NAMALWA (cell line): Measurements from ENCODE around the gene CECR2.

Source experiments
- DNase-seq: peaks from one replicate; pipeline ENCODE4 v3.0.0-alpha.2; 2015; ENCODE audit warnings: low spot score

Gene CECR2

DNA sequence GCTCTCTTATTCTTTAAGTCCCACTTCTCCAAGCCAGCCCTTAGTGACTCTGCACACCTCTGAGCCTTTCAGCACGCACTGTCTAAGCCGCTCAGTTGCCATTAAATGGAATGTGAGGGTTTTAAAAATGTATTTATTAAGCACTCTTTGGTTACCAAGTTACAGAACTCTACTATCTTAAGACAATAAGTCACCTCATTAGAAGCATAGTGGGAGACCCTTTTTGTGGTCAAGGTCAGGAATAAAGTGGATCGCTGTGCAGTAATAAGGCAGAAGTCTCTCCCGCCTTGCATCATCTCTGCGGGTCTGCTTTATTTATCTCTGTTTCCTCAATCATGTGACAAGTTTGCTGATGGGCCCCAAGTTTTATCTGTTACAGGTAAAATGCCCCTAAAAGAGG is 205.9 kb downstream of the CECR2 start:
- no peak for DNase-seq

DNA sequence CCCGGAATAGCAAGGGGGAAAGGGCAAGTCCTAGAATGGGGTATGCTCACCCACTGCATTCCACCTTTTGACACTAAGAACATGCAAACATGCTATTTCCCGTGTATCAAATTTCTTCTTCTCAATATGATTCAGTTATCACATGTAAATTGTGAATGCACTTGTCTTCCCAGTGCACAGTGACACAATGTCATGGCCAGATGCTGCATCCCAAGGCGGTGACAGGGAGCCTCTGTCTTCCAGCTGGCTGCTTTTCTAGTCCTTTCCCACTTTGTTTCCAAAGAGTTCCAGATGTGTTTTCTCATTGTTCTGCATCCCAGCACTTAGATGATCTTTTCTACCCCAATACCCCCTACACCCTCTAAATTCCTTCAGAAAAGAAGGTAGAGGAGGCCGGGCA is 206.4 kb downstream of the CECR2 start:
- no peak for DNase-seq

DNA sequence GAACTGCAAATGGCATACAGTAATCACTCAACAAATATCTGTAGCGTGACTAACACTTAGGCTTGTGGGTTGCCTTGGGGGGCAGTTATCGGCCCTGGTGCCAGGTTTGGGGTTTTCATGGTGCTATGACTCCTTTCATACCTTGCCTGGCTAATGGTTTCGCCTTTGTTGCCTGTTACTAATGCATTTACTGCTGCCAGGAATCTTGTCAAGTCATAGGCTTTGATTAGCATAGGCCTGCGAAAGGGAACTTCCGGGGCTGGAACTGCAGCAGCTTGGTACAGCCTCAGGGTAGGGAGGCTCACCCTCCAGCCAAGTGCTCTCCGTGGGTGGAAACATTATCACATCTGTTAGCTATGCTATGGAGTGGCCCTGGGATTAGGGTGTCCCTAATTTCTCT is 207.2 kb downstream of the CECR2 start:
- no peak for DNase-seq

DNA sequence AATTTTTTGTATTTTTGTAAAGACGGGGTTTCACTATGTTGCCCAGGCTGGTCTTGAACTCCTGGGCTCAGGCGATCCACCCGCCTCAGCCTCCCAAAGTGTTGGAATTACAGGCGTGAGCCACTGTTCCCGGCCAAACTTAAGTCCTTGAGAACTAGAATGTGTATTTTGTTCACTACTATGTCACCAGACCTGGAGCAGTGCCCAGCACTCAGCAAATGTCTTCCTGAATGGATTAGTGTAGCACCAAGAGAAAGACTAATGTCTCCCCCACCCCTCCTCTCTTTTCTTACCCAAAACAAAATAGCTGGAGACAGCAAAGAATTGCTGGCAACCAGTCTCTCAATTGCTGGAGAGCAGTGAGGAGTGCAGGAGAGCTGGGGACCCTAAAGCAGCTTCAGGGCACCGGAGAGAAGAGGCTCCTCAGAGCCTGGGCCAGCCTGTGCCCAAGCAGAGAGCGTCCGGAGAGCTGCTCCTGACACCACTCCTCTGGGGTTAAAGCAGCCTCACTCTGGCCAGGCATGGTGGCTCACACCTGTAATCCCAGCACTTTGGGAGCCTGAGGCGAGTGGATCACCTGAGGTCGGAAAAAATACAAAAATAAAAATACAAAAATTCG is 209.0 kb downstream of the CECR2 start:
- DNase-seq, result no peak

DNA sequence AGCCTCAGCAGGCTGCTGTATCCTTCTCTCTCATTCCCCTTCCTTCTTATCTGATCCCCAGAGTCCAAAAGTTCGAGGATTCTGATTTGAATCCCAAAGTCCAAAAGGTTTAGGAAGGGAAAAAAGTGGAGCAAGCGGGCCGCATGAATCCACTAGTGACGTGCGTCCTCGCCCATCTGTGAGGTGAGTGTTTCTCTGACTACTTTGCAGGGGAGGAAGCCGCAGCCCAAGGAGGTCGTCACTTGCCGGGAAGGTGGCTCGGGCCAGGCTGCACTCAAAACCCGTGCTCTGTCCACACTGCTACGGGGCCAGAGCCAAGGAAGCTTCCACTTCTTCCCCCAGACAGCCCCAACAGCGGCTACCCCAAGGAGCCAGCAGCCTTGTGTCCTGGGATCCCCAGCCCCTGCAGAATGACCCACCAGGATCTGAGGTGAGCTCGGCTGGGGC is 210.3 kb downstream of the CECR2 start:
- no peak for DNase-seq

DNA sequence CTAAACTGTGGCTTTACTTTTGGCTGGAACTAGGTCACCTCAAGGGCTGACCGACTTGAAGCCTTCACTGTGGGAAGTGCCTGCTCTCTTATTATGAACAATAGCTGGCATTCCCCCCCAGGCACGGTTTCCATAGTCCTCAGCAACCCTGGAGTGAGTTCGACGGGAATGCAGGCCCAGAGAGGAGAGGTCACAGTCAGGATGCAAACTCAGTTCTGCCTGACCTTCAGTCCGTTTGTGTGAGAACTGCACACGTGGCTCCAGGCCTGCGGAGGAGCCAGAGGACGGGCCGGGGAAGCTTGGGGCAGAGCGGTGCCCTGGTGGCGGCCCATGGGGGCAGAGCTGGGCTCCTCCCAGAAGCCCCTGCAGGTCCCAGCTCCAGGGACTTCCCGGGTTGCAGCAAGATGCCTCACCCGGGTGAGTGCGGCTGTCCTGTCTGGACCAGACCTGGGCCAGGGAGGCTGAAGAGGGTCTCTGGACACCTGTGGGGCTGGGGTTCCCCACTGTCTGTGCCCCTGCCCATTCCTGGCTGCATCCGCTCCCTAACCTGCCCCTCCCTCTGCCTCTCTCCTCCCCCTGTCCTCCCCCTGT is 211.3 kb downstream of the CECR2 start:
- DNase-seq, result no peak

DNA sequence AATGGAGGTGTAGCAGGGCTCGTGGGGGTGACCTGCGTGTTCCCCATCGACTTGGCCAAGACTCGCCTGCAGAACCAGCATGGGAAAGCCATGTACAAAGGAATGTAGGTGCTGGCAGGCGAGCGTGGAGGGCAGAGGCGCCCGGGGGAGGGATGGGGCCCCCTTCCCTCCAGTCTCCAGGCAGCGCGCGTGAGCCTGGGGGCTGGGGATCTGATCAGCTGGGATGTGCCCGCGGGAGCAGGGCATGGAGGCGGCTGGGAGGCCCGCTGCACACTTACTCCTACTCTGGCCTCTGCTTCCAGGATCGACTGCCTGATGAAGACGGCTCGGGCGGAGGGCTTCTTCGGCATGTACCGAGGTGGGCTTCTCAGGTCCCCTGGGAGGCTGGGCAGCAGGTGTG is 211.8 kb downstream of the CECR2 start:
- DNase-seq, result no peak

DNA sequence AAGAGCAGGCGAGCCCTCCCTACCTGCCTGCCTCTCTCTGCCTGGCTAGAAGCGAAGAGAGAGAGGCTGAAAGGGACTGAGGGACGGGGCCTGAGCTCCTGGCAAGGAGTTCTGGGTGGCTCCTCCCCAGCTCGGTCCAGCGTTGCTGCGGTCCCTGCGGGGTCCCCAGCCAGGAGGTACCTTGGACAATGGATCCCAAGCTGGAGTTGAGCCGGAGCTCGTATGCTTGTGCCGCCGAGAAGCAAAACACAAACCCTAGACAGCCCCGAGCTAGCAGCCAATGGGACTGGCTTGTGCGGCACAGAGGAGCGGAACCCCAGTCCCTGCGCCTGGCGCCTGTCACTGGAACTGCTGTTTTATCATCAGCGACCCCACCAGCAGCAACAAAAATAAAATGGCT is 212.4 kb downstream of the CECR2 start:
- DNase-seq, result no peak

DNA sequence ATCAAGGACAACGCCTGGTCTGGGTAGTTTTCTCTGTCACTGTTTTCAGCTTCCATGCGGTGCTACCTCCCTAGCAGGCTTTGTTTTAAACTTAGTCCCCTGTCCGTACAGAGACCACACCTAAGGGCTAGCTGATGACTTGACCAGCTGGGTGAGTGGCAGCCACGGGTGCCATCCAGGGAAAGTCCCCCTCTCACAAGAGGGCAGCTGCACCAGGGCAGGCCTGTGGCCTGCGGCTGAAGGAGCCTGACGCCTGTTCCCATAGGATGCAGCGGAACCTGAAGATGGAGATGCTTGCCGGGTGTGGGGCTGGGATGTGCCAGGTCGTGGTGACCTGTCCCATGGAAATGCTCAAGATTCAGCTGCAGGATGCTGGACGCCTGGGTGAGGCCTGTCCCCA is 213.9 kb downstream of the CECR2 start:
- DNase-seq, result no peak

DNA sequence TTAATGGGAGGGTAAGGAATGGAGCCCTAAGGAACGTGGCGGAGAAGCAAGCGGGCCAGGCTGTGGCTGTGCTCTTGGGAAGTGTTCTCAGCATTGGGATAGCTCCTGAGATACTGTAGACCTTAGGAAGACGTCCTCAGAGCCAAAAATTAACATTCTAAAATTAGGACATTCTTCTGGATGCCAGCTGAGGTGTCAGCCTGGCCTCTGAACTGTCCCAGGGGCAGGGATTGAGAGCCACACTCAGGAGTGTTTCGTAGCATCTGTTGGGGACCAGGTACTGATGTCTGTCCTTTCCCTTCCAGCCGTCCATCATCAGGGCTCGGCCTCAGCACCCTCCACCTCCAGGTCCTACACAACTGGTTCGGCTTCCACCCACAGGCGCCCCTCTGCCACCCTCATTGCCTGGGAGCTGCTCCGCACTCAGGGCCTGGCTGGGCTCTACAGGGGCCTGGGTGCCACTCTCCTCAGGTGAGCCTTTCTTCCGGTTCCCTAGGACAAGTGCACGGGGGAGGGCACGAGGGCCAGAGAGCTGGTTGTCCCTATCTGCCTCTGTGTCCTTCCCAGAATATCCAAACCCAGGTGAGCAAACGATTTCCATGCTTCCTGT is 217.7 kb downstream of the CECR2 start:
- no peak for DNase-seq

DNA sequence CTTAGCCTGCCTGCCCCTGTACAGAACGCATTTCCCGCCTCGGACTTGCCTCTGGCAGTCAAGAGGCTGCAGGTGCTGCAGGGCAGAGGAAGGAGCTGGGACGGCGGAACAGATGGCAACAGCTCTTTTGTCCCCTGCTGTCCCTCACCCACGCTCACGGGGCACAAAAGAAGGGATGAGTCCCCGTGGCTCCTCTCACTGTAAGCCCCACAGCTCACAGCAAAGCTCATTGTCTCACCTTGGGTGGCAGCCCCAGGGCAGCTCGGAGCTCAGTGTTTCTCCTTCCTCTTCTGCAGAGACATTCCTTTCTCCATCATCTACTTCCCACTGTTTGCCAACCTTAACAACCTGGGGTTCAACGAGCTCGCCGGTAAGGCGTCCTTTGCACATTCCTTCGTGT is 218.4 kb downstream of the CECR2 start:
- DNase-seq, result no peak

DNA sequence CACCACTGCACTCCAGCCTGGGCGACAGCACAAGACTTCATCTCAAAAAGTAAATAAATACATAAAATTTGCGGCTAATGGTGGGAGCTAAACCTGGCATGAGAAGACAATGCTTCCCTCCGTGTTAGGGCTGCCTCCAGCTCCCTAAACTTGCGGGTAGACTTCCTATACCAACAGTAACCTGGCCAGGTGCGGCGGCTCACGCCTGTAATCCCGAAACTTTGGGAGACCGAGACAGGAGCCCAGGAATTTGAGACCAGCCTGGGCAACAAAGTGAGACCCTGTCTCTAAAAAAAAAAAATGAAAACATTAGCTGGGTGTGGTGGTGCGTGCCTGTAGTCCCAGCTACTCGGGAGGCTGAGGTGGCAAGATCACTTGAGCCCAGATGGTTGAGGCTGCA is 219.3 kb downstream of the CECR2 start:
- no peak for DNase-seq

DNA sequence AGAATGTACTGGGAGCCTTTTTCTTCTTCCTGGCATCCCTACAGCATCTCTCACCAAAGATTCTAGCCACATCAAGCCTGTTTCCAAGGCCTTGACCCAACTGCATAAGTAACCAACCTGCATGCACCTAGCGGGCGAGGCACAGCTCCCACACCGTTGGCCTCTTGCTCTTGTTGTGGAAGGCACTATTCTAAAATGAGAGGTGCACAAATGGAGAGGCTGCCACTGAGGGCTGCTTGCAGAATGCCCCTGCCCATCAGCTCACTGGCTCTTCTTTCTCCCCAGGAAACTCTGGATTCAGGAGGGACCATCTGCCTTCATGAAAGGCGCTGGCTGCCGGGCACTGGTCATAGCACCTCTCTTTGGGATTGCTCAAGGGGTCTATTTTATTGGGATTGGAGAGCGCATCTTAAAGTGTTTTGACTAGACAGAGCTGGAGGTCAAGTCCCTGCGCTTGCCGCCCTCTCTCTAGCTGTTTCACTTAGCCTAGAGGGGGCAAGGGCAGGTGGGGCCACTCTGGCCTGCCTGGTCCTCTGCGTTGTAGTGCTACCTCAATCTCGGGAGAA is 220.6 kb downstream of the CECR2 start:
- no peak for DNase-seq

DNA sequence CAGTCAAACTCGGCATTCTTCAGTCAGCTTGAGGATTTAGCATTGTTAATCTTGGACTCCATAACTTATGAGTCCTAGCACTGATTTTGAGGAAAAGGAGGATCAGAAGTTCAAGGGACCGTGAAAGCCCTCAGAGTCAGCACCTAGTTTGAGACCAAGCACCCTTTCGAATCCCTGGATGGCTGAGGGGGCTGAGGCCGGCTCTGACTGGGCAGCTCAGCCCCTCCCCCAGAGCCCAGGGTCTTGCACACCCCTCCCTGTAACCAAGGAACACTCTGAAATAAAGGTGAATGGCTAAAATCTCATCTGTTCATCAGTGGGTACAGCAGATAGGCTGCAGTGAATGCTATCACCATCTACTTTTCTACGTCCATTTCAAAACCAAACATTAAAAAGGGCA is 221.3 kb downstream of the CECR2 start:
- DNase-seq, result no peak

DNA sequence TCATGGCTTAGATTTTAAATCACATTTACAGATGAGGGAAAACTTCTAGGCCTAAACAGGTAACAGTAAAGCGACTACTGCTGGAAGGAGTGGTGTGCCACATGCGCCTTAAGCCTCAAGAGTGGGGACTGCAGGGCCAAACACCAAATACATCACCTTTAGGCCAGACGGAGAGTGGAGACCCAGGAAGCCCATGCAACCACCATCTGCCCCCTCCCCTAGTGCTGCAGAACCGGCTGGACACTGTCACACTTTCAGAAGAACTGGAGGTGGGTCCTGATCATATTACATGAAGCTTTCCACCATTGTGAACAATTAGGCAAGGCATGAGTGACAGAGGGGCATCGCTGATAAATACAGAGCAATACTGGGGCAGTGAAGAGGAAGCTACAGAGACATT is 222.9 kb downstream of the CECR2 start:
- DNase-seq, result no peak

DNA sequence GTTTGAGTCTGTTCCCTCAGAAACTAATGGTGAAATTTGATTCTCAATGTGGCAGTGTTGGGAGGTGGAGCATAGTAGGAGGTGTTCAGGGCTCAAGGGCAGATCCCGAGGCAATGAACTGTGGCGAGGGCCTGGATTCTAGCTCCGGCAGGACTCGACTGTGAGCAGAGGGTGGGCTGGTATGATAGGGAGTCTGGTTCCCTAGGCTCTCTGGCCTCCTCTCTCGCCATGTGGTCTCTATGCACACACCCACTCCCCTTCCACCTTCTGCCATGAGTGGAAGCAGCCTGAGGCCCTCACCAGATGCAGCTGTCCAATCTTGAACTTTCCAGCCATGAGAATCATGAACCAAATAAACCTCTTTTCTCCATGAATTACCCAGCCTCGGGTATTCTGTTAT is 227.0 kb downstream of the CECR2 start:
- no peak for DNase-seq

DNA sequence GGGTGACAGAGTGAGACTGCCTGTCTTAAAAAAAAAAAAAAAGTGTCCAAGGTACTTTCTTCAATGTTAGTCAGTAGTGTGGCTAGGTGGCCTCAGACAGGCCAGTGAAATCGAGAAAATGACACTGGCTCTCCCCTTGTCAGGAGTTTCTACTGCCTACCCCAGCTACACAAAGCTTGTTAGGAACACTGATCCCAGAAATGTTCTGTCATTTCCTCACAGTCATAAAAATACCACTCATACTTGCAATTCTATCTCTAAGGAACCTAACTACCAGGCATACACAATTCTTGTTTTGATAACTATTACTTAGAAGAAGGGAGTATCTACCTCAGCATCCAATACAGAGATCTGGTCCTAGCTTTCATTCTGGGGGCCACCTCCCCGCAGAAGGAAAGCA is 228.0 kb downstream of the CECR2 start:
- DNase-seq, result no peak

DNA sequence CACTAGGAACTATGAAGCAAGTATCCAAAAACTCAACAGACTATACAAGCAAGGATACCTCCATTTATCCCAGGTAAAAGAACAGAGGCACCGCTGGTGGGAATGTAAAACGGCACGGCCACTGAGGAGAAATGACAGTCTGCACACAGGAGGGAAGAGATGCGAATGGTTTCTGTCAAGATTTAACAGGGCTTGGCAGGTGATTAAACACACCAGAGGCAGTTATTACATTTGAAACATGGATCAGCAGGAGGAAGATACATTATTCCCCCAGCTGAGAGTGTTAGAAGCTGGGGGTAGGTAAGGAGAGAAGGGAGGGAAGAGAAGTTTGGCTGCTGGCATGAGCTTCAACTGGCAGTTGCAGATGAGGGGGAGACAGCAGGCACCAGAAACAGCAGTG is 229.1 kb downstream of the CECR2 start:
- no peak for DNase-seq

DNA sequence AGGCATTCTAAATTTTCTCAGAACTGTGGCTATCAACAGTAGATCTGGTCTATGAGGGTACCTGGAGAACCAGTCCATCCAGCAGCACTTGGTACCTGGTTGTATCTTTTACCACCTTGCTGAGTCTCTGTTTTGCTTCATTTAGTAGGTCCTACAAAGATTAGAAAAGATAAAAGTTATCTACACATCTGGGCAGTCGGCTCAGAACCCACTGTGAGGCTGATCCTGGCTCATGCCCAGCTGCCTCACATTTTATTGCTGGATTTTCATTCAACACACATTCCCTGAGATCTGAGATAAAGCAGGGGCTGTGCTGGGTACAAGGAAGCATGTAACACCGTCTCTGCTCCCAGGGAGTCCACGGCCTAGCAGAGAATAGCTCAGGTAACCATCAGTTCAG is 231.8 kb downstream of the CECR2 start:
- no peak for DNase-seq

DNA sequence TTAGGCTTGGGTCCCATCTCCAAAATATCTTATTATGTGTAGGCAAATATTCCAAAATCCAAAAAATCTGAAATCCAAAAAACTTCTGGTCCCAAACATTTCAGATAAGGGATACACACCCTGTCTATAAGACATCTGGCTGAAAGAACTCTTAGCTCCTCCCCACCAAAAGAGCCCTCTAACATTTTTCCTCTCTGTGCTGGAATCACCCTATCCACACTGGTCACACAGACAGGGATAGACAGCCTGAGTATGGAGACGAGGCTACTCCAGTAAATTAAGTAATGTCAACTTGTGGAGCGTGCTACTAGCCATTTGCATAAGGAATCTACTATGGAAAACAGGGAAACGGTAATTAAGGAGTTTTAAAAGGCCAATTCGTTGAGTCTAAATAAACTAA is 234.4 kb downstream of the CECR2 start:
- no peak for DNase-seq

DNA sequence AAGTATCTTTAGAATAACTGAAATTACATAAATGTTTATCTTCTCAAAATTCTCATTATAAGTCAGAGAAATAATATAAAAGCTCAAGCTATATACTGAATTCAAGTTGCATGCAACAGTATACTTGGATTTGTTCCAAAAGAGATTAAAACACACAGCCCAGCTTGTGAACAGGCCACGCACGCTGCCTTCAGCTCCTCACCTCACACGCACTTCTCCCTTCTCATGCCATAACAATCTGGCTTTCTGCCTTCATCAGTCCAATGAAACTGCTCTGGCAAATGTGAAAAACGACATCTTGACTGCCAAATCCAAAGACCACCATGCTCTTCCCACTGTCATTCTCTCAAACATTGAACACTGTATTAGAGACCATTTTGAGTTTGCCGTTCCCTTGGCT is 237.2 kb downstream of the CECR2 start:
- no peak for DNase-seq
